Thoracic aorta (tissue), 2 donors: Measurements from ENCODE around the gene TFF1. TPM values are rescaled to one million over a fixed set of nuclear protein-coding genes. Genes with fewer than 3 reads are reported as not detected.

Experiments
- ATAC-seq: fragments of 150-250 bp; one replicate; pipeline ENCODE4 v1.8.0; 2017; ENCODE audit warnings: low read depth; ENCODE audit not compliant: insufficient number of reproducible peaks, low FRiP score
- DNase-seq: peaks from one replicate; pipeline ENCODE4 v3.0.0-alpha.2; 2020; ENCODE audit warnings: low spot score
- H3K27ac ChIP-seq, 2 donors: fragments of 200-600 bp; sonication (generic); 1 replicate in 1 of 2; 2 replicates in 1 of 2; pipeline ENCODE4 v1.5.1; 2016; ENCODE audit warnings: mild to moderate bottlenecking in 2 of 2, moderate library complexity in 2 of 2
- H3K27me3 ChIP-seq: fragments of 200-600 bp; sonication (generic); replicated peaks from 2 replicates; pipeline ENCODE4 v1.6.0; 2016; ENCODE audit warnings: mild to moderate bottlenecking; ENCODE audit not compliant: insufficient read depth
- H3K36me3 ChIP-seq: fragments of 200-600 bp; sonication (generic); one replicate; pipeline ENCODE4 v1.5.1; 2016
- H3K4me1 ChIP-seq, 2 donors: fragments of 200-600 bp; sonication (generic); 1 replicate in 1 of 2; 2 replicates in 1 of 2; pipeline versions ENCODE4 v1.5.1 to v1.6.0; 2016; ENCODE audit warnings: low read depth in 2 of 2, mild to moderate bottlenecking in 1 of 2; ENCODE audit not compliant: control insufficient read depth in 1 of 2
- H3K4me3 ChIP-seq: fragments of 200-600 bp; sonication (generic); 2 replicates; pipeline ENCODE4 v1.5.1; 2016; ENCODE audit warnings: mild to moderate bottlenecking
- H3K9me3 ChIP-seq: fragments of 200-600 bp; sonication (generic); 2 replicates; pipeline ENCODE4 v1.5.1; 2016
- total RNA-seq, 2 donors: library from RNA; depleted of rRNA; stranded (reverse); fragments of >200 nt; gene quantifications; one replicate each; pipeline versions ENCODE4 v1.1.0 to v1.2.3, GENCODE V29; 2016
- TF ChIP-seq, protein P1 (sequence below): fragments of 200-600 bp; sonication (generic); IDR thresholded peaks from one replicate; pipeline ENCODE4 v1.5.1; 2019; ENCODE audit warnings: antibody characterized with exemption

Gene TFF1
- total RNA-seq, 2 donors from 2014 or later = 85.8 TPM; not detected in 1

DNA sequence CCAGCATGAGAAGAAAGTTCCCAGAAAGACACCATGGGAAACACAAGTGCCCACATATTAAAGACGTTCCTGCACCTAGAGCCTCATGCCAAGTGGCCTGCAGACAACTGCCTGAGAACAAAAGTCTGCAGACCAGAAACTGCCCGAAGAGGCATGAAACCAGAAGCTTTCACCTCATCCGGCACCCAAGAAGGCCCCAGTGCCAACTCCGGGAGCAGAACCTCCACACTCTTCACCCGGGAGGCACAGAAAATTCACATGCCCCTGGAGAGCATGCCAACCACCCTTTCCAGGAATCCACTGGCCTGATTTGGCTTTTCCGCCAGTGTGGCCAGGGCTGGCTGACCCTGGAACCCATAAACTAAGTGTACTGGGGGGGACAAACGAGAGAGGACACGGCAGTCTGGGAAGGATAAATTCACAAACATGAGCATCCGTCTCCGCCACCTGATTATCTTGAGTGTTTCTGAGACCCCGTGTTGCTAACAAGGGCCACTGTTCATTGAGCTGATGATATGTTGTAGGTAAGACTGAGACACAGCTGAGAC is 22.3 kb downstream of the TFF1 start:
- Histone ChIP-seq H3K9me3 (no peaks in the 10 kb centered on the region), H3K36me3 (no peaks in the 10 kb centered on the region), H3K4me3 (no peak overlapping the region), H3K27ac (no peak overlapping the region), H3K27me3 (no peaks in the 10 kb centered on the region), H3K4me1 (no peaks in the 10 kb centered on the region)
- no peak for ATAC-seq
- TF ChIP-seq, protein P1, sequence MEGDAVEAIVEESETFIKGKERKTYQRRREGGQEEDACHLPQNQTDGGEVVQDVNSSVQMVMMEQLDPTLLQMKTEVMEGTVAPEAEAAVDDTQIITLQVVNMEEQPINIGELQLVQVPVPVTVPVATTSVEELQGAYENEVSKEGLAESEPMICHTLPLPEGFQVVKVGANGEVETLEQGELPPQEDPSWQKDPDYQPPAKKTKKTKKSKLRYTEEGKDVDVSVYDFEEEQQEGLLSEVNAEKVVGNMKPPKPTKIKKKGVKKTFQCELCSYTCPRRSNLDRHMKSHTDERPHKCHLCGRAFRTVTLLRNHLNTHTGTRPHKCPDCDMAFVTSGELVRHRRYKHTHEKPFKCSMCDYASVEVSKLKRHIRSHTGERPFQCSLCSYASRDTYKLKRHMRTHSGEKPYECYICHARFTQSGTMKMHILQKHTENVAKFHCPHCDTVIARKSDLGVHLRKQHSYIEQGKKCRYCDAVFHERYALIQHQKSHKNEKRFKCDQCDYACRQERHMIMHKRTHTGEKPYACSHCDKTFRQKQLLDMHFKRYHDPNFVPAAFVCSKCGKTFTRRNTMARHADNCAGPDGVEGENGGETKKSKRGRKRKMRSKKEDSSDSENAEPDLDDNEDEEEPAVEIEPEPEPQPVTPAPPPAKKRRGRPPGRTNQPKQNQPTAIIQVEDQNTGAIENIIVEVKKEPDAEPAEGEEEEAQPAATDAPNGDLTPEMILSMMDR = no peak
- DNase-seq = no peak

DNA sequence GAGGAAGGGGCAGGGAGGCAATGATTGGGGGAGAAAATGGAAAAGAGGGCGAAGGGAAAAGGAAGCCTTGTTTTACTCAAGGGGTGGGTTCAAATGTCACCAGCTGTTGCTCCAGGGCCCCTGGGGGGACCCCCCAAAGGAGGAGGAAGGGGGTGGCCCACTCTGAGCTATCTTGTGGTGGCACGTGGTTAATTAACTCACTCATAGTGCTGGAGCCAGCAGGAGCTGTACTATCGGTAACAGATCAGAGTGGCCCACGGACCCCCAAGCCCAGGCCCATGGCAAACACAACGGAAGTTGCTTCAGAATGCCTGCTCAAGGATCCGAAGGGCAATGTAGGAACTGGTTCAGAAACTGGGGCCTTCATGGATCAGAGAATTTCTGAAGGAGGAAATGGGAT is 22.8 kb downstream of the TFF1 start:
- no peak overlapping the region for H3K27ac ChIP-seq
- no peaks in the 10 kb centered on the region for H3K9me3 ChIP-seq
- no peaks in the 10 kb centered on the region for H3K27me3 ChIP-seq
- no peak overlapping the region for H3K4me3 ChIP-seq
- no peaks in the 10 kb centered on the region for H3K4me1 ChIP-seq
- ATAC-seq (no peak), DNase-seq (no peak)
- no peaks in the 10 kb centered on the region for H3K36me3 ChIP-seq
- TF ChIP-seq, protein P1 = no peak

DNA sequence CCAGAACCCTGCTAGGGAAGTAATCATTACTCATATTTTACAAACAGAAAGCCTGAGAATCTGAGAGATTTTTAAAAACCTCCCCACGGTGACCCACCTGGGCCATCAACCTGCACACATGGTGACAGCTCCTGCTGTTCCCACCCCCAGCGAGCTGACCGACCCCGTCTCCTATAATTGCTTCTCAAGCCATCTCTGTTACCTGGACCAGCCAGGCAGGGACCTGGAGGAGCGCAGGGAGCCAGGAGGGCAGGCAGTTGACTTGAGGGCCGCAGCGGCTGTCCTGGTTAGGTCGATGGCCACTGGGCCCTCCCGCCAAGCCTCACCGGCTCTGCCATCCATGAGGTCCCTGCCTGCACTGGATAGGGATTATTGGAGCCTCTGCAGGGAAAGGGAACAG is 23.2 kb downstream of the TFF1 start:
- TF ChIP-seq, protein P1 = no peak
- Histone ChIP-seq H3K4me1 (no peaks in the 10 kb centered on the region), H3K27me3 (no peaks in the 10 kb centered on the region), H3K27ac (no peak overlapping the region), H3K4me3 (no peak overlapping the region), H3K36me3 (no peaks in the 10 kb centered on the region), H3K9me3 (no peaks in the 10 kb centered on the region)
- DNase-seq (no peak), ATAC-seq (no peak)

DNA sequence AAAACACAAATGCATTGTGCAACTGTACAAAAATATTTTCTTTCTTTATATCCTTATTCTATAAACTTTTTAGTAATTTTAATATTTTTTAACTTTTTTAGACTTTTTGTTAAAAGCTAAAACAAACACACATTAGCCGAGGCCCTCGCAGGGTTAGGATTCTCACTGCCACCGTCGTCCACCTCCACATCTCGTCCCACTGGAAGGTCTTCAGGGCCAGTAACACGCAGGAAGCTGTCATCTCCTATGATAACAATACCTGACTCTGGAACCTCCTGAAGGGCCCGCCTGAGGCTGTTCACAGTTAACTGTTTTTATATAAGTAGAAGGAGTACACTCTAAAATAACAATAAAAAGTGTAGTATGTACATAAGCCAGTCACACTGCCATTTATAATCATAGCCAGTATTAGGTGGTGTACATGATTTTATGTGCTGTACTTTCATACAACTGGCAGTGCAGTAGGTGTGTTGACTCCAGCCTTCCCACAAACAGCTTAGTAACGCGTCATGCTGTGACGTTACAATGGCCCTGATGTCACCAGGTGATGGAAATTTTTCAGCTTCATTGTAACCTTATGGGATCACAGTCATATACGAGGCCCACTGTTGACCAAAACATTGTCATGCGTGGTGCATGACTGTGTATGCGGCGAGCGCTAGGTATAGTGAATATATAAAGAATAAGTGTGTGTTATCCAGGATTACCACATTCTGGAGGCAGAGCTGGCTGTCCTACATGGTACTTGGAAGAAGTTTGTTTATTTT is 24.4 kb downstream of the TFF1 start:
- ATAC-seq (no peak), DNase-seq (no peak)
- Histone ChIP-seq H3K27ac (no peak overlapping the region), H3K4me1 (no peaks in the 10 kb centered on the region), H3K4me3 (no peak overlapping the region), H3K27me3 (no peaks in the 10 kb centered on the region), H3K9me3 (no peaks in the 10 kb centered on the region), H3K36me3 (no peaks in the 10 kb centered on the region)
- TF ChIP-seq, protein P1 = no peak

DNA sequence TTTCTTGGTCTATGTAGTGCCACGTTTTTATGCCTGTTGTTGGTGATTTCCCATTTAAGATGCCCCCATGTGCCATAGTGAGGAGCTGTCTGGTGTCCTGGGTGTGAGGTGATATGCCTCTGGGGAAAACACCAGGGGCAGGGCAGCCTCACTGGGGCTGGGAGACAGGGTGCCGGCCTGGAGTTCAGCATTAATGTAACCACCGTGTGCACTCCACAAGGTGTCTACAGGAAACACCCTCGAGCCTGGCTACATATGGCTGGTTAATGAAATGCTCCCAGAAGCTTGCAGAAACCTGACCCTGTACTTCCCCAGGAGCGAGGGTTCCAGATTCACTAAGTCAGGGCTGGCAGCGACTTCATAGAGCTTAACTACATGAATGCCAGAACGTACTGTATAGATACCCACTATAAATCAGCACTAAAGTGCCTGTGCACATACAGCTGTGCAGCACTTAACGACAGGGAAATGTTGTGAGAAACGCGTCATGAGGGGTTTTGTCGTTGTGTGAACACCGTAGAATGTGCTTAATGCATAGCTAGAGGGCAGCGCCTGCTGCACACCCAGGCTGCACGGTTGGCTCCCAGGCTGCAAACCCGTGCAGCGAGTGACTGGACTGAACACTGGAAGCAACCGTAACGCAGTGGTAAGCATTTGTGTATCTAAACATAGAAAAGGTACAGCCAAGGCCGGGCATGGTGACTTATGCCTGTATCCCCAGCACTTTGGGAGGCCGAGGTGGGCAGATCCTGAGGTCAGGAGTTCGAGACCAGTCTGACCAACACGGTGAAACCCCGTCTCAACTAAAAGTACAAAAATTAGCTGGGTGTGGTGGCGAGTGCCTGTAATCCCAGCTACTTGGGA is 25.9 kb downstream of the TFF1 start:
- ATAC-seq (no peak), DNase-seq (no peak)
- no peak overlapping the region for H3K27ac ChIP-seq
- no peaks in the 10 kb centered on the region for H3K9me3 ChIP-seq
- H3K4me1 ChIP-seq = no peaks in the 10 kb centered on the region
- no peaks in the 10 kb centered on the region for H3K36me3 ChIP-seq
- no peak overlapping the region for H3K4me3 ChIP-seq
- TF ChIP-seq, protein P1 = no peak
- H3K27me3 ChIP-seq = no peaks in the 10 kb centered on the region
